Neural cell (in vitro differentiated cells): ENCODE measurements around the gene LRRC56. TPM values are rescaled to one million over a fixed set of nuclear protein-coding genes. Genes with fewer than 3 reads are reported as not detected.

Experiments
- H2AFZ ChIP-seq: fragments of 200-600, 300-800 bp; sonication (generic), shearing (Covaris generic); 2 replicates; pipeline ENCODE4 v1.6.0; 2014; ENCODE audit warnings: low read depth, mild to moderate bottlenecking, antibody characterized with exemption, low read length, moderate library complexity
- H3F3A ChIP-seq: fragments of 200-600 bp; shearing (Covaris generic); 2 replicates; pipeline ENCODE4 v1.6.1; 2016; ENCODE audit warnings: mild to moderate bottlenecking, moderate library complexity, mixed read lengths, antibody characterized with exemption, low read length; ENCODE audit not compliant: insufficient read depth, poor library complexity, severe bottlenecking
- H3K27ac ChIP-seq: fragments of 200-600, 300-800 bp; sonication (generic), shearing (Covaris generic); 2 replicates; pipeline ENCODE4 v1.5.1; 2014; ENCODE audit warnings: mild to moderate bottlenecking, low read length, moderate library complexity
- H3K27me3 ChIP-seq: fragments of 300-800, 200-600 bp; sonication (generic), shearing (Covaris generic); 2 replicates; pipeline ENCODE4 v1.6.0; 2014; ENCODE audit warnings: mild to moderate bottlenecking, low read depth, low read length, moderate library complexity; ENCODE audit not compliant: insufficient read depth
- H3K36me3 ChIP-seq: fragments of 300-800, 200-600 bp; sonication (generic), shearing (Covaris generic); 2 replicates; pipeline ENCODE4 v1.5.1; 2014; ENCODE audit warnings: mild to moderate bottlenecking, antibody characterized with exemption, low read length, moderate library complexity; ENCODE audit not compliant: insufficient read depth
- H3K4me2 ChIP-seq: fragments of 300-800, 200-600 bp; sonication (generic), shearing (Covaris generic); 2 replicates; pipeline ENCODE4 v1.6.0; 2014; ENCODE audit warnings: mild to moderate bottlenecking, low read length
- H3K4me3 ChIP-seq: fragments of 300-800, 200-600 bp; sonication (generic), shearing (Covaris generic); 2 replicates; pipeline ENCODE4 v1.5.1; 2014; ENCODE audit warnings: mild to moderate bottlenecking, low read length, moderate library complexity
- H3K79me2 ChIP-seq: fragments of 200-600 bp; shearing (Covaris generic); replicated peaks from 2 replicates; pipeline ENCODE4 v1.6.0; 2014; ENCODE audit warnings: mild to moderate bottlenecking, low read length, moderate library complexity; ENCODE audit not compliant: insufficient read depth
- H3K9ac ChIP-seq: fragments of 300-800, 200-600 bp; sonication (generic), shearing (Covaris generic); 2 replicates; pipeline ENCODE4 v1.6.1; 2016; ENCODE audit warnings: mild to moderate bottlenecking, low read length, mixed read lengths
- H3K9me2 ChIP-seq: fragments of 200-600 bp; shearing (Covaris generic); 2 replicates; pipeline ENCODE4 v1.6.1; 2016; ENCODE audit warnings: mild to moderate bottlenecking, low read length, mixed read lengths; ENCODE audit not compliant: insufficient read depth
- H3K9me3 ChIP-seq: fragments of 200-600, 300-800 bp; sonication (generic), shearing (Covaris generic); 2 replicates; pipeline ENCODE4 v1.6.1; 2016; ENCODE audit warnings: mild to moderate bottlenecking, mixed run types, low read length, moderate library complexity, mixed read lengths
- H4K20me1 ChIP-seq: fragments of 200-600 bp; shearing (Covaris generic); 2 replicates; pipeline ENCODE4 v1.6.1; 2016; ENCODE audit warnings: mild to moderate bottlenecking, mixed run types; ENCODE audit not compliant: insufficient read depth
- EP300 ChIP-seq: fragments of 450-650 bp; conservative IDR thresholded peaks from 2 replicates; pipeline ENCODE4 v1.6.1; 2014; ENCODE audit warnings: antibody characterized with exemption, mild to moderate bottlenecking, moderate library complexity; ENCODE audit not compliant: poor library complexity, severe bottlenecking
- EZH2 ChIP-seq: fragments of 200-600, 300-800 bp; shearing (Covaris generic), sonication (generic); IDR thresholded peaks from 2 replicates; pipeline ENCODE4 v1.6.1; 2014; ENCODE audit warnings: antibody characterized with exemption, low read length, borderline replicate concordance, mild to moderate bottlenecking; ENCODE audit not compliant: insufficient read depth, poor library complexity, severe bottlenecking
- MXI1 ChIP-seq: fragments of 450-650 bp; conservative IDR thresholded peaks from 2 replicates; pipeline ENCODE4 v1.6.1; 2014; ENCODE audit warnings: antibody characterized with exemption, mild to moderate bottlenecking; ENCODE audit not compliant: poor library complexity, severe bottlenecking
- POLR2AphosphoS5 ChIP-seq: IDR thresholded peaks from 2 replicates; pipeline ENCODE4 v1.6.1; 2012
- RAD21 ChIP-seq: fragments of 450-650 bp; conservative IDR thresholded peaks from 2 replicates; pipeline ENCODE4 v1.6.1; 2014; ENCODE audit warnings: antibody characterized with exemption, mild to moderate bottlenecking, moderate library complexity
- SMC3 ChIP-seq: fragments of 450-650 bp; conservative IDR thresholded peaks from 2 replicates; pipeline ENCODE4 v1.6.1; 2014; ENCODE audit warnings: antibody characterized with exemption, mild to moderate bottlenecking, moderate library complexity; ENCODE audit not compliant: poor library complexity
- TAF1 ChIP-seq: IDR thresholded peaks from 2 replicates; pipeline ENCODE4 v1.6.1; 2012; ENCODE audit warnings: low read depth
- polyA plus RNA-seq: library from polyadenylated mRNA; depleted of rRNA; stranded (reverse); fragments of >200 nt; gene quantifications from 2 replicates; pipeline ENCODE4 v1.2.3, GENCODE V29; 2014
- TF ChIP-seq, protein P1 (sequence below): fragments of 450-650 bp; IDR thresholded peaks from 2 replicates; pipeline ENCODE4 v1.5.1; 2014; ENCODE audit warnings: antibody characterized with exemption, mild to moderate bottlenecking, moderate library complexity; ENCODE audit not compliant: poor library complexity, severe bottlenecking
- TF ChIP-seq, protein P2 (sequence below): IDR thresholded peaks from 2 replicates; pipeline ENCODE4 v1.6.1; 2012; ENCODE audit warnings: borderline replicate concordance

The LRRC56 gene
- polyA plus RNA-seq, 1 donor from 2014 or later = 0.76 TPM

DNA sequence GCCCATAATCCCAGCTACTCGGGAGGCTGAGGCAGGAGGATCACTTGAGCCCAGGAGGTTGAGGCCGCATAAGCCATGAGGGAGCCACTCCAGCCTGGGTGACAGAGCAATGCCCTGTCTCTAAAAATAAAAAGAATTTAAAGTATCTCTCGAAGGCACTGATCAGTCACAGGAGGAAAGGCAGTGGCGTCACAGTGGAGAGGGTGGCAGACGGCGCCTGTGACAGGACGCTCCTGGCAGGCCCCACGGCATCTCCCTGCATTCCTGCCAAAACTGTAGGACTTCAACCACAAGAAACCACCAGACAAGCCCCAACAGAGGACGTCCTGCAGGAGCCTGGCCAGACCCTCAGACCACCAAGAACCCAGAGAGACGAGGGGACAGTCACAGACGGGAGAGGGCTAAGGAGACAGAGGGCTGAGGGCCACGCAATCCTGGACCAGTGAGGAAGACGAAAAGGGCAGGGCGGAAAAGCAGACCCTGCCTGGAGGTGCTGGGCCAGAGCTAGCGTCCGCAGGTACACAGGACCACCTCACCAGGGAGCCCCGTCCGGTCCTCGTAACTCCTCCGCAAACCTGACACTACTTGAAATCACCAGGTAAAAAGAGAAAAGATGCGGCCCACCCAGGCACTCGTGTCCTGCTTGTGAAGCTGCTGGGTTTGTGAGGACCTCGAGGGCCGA lies 36.2 kb upstream of the LRRC56 start:
- Histone ChIP-seq H3K9me2 (no peaks in the 10 kb centered on the region), H2AFZ (no peak overlapping the region), H3K9ac (no peak overlapping the region), H3K9me3 (no peaks in the 10 kb centered on the region), H3K27me3 (no peaks in the 10 kb centered on the region), H3K4me2 (no peak overlapping the region), H3K27ac (no peak overlapping the region), H3K79me2 (peaks cover 9% of the 10 kb centered on the region), H3K36me3 (peaks cover 7% of the 10 kb centered on the region), H4K20me1 (no peaks in the 10 kb centered on the region), H3F3A (no peaks in the 10 kb centered on the region), H3K4me3 (no peak overlapping the region)
- TF ChIP-seq MXI1 = no peak

DNA sequence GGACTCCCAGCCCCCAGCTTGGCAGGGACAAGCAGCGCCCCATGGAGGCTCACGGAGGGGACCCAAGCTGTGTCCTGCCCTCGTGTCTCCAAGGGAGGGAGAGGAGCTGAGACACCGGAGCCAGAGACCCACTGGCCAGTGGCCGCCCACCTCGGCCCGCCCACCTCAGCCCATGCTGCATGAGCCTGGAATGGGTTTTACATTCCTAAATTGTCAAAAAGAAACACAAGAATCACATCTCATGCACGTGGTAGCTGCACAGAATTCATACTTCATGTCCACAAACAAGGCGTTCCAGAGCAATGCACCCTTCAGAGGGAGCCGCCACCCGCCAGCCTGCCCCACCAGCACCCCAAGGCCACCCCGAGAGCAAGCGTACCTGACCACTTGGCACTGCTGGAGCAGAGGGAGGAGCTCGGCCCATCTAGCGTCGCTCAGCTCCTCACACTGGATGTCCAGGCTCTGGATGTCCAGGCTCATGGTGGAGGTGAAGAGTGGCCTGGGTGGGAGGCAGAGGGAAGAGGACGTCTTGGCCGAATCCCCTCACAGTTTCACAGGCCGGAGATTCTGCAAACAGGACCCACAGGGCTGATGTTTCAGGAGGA lies 35.5 kb upstream of the LRRC56 start:
- H3K36me3 ChIP-seq = peaks cover 7% of the 10 kb centered on the region
- no peaks in the 10 kb centered on the region for H3K9me2 ChIP-seq
- no peaks in the 10 kb centered on the region for H4K20me1 ChIP-seq
- no peak overlapping the region for H3K4me3 ChIP-seq
- no peaks in the 10 kb centered on the region for H3F3A ChIP-seq
- H3K9me3 ChIP-seq = no peaks in the 10 kb centered on the region
- no peaks in the 10 kb centered on the region for H3K27me3 ChIP-seq
- H3K9ac ChIP-seq = no peak overlapping the region
- H3K79me2 ChIP-seq = peaks cover 9% of the 10 kb centered on the region
- TF ChIP-seq, protein P1, sequence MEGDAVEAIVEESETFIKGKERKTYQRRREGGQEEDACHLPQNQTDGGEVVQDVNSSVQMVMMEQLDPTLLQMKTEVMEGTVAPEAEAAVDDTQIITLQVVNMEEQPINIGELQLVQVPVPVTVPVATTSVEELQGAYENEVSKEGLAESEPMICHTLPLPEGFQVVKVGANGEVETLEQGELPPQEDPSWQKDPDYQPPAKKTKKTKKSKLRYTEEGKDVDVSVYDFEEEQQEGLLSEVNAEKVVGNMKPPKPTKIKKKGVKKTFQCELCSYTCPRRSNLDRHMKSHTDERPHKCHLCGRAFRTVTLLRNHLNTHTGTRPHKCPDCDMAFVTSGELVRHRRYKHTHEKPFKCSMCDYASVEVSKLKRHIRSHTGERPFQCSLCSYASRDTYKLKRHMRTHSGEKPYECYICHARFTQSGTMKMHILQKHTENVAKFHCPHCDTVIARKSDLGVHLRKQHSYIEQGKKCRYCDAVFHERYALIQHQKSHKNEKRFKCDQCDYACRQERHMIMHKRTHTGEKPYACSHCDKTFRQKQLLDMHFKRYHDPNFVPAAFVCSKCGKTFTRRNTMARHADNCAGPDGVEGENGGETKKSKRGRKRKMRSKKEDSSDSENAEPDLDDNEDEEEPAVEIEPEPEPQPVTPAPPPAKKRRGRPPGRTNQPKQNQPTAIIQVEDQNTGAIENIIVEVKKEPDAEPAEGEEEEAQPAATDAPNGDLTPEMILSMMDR = no peak
- TF ChIP-seq, protein P2, sequence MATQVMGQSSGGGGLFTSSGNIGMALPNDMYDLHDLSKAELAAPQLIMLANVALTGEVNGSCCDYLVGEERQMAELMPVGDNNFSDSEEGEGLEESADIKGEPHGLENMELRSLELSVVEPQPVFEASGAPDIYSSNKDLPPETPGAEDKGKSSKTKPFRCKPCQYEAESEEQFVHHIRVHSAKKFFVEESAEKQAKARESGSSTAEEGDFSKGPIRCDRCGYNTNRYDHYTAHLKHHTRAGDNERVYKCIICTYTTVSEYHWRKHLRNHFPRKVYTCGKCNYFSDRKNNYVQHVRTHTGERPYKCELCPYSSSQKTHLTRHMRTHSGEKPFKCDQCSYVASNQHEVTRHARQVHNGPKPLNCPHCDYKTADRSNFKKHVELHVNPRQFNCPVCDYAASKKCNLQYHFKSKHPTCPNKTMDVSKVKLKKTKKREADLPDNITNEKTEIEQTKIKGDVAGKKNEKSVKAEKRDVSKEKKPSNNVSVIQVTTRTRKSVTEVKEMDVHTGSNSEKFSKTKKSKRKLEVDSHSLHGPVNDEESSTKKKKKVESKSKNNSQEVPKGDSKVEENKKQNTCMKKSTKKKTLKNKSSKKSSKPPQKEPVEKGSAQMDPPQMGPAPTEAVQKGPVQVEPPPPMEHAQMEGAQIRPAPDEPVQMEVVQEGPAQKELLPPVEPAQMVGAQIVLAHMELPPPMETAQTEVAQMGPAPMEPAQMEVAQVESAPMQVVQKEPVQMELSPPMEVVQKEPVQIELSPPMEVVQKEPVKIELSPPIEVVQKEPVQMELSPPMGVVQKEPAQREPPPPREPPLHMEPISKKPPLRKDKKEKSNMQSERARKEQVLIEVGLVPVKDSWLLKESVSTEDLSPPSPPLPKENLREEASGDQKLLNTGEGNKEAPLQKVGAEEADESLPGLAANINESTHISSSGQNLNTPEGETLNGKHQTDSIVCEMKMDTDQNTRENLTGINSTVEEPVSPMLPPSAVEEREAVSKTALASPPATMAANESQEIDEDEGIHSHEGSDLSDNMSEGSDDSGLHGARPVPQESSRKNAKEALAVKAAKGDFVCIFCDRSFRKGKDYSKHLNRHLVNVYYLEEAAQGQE = no peak
- TF ChIP-seq SMC3 (no peak), TAF1 (no peak), MXI1 (no peak), RAD21 (no peak), POLR2AphosphoS5 (no peak), EZH2 (no peak), EP300 (no peak)
- H3K4me2 ChIP-seq = no peak overlapping the region
- no peak overlapping the region for H2AFZ ChIP-seq
- H3K27ac ChIP-seq = no peak overlapping the region
